GM12878 (cell line): Measurements from ENCODE around the gene NR3C1. TPM values are rescaled to one million over a fixed set of nuclear protein-coding genes. Genes with fewer than 3 reads are reported as not detected.

Experiments used
- BHLHE40 ChIP-seq, 2 experiments: fragments of 450-650 bp in 1 of 2; IDR thresholded peaks; 2 replicates each; pipeline ENCODE4 v1.6.1; 2011 to 2017; ENCODE audit warnings: low read depth in 2 of 2, borderline replicate concordance in 1 of 2, improper control_type of control experiment in 1 of 2, low read length in 1 of 2, mild to moderate bottlenecking in 1 of 2
- HDAC6 ChIP-seq: fragments of 200-600 bp; sonication (generic); IDR thresholded peaks from one replicate; pipeline ENCODE4 v1.8.0; 2017; ENCODE audit warnings: antibody characterized with exemption; ENCODE audit not compliant: unreplicated experiment
- HDGF ChIP-seq: fragments of 450-650 bp; IDR thresholded peaks from 2 replicates; pipeline ENCODE4 v1.6.1; 2016; ENCODE audit warnings: antibody characterized with exemption
- IKZF1 ChIP-seq: fragments of 450-650 bp; conservative IDR thresholded peaks from 2 replicates; pipeline ENCODE4 v1.6.1; 2017; ENCODE audit warnings: antibody characterized with exemption, mild to moderate bottlenecking
- NR2C1 ChIP-seq: fragments of 450-650 bp; IDR thresholded peaks from 2 replicates; pipeline ENCODE4 v1.6.1; 2017; ENCODE audit warnings: antibody characterized with exemption, mild to moderate bottlenecking, moderate library complexity
- NR2C2 ChIP-seq: IDR thresholded peaks from 2 replicates; pipeline ENCODE4 v1.6.1; 2011; ENCODE audit warnings: borderline replicate concordance, low read depth; ENCODE audit not compliant: control insufficient read depth, insufficient read length
- POLR2A ChIP-seq: IDR thresholded peaks from 2 replicates; pipeline ENCODE4 v1.6.1; 2011; ENCODE audit warnings: low read depth, mild to moderate bottlenecking, low read length
- RCOR1 ChIP-seq: conservative IDR thresholded peaks from 2 replicates; pipeline ENCODE4 v1.6.1; 2012; ENCODE audit warnings: low read depth, low read length, improper control_type of control experiment
- RFX5 ChIP-seq: IDR thresholded peaks from 2 replicates; pipeline ENCODE4 v1.6.1; 2011; ENCODE audit warnings: low read depth, low read length, improper control_type of control experiment
- SIN3A ChIP-seq: IDR thresholded peaks from 2 replicates; pipeline ENCODE4 v1.6.1; 2012; ENCODE audit warnings: low read depth, low read length, improper control_type of control experiment
- SMARCA5 ChIP-seq: fragments of 450-650 bp; IDR thresholded peaks from 2 replicates; pipeline ENCODE4 v1.6.1; 2017; ENCODE audit warnings: mild to moderate bottlenecking
- TAF1 ChIP-seq: IDR thresholded peaks from 2 replicates; pipeline ENCODE4 v1.6.1; 2011; ENCODE audit warnings: mild to moderate bottlenecking, low read depth, low read length, borderline replicate concordance
- YBX1 ChIP-seq: fragments of 450-650 bp; IDR thresholded peaks from 2 replicates; pipeline ENCODE4 v1.6.1; 2016; ENCODE audit warnings: antibody characterized with exemption
- ZSCAN29 ChIP-seq: fragments of 450-650 bp; IDR thresholded peaks from 2 replicates; pipeline ENCODE4 v1.6.1; 2017; ENCODE audit warnings: mild to moderate bottlenecking, moderate library complexity
- polyA plus RNA-seq, 11 experiments: library from polyadenylated mRNA; depleted of rRNA in 4 of 11; unstranded in 6 of 11; stranded (reverse) in 5 of 11; fragments of >200 nt; fragmentation: Nextera tagmentation in 4 of 11; fragmentation: Illumina TruSeq in 1 of 11; extraction: Ambion mirVana in 4 of 11; extraction: Trizol in 1 of 11; gene quantifications; 1 replicate in 1 of 11; 2 replicates in 10 of 11; pipeline versions ENCODE4 v1.2.1 to v1.2.3, GENCODE V29; 2011 to 2016; ENCODE audit warnings: inconsistent platforms in 2 of 11, missing spikeins in 2 of 11, low read depth in 1 of 11
- total RNA-seq, 4 experiments: library from RNA; depleted of rRNA in 3 of 4; stranded (reverse); fragments of >200 nt in 3 of 4; fragmentation: Illumina TruSeq in 1 of 4; extraction: Trizol in 1 of 4; gene quantifications; 2 replicates each; pipeline versions ENCODE4 v1.2.1 to v1.2.3, GENCODE V29; 2013 to 2021
- TF ChIP-seq, protein P1 (sequence below): IDR thresholded peaks from 2 replicates; pipeline ENCODE4 v1.6.1; 2011; ENCODE audit warnings: low read depth, low read length, improper control_type of control experiment, borderline replicate concordance
- TF ChIP-seq, protein P2 (sequence below): fragments of 450-650 bp; formaldehyde crosslinking; IDR thresholded peaks from 2 replicates; pipeline ENCODE4 v1.5.0; 2022; ENCODE audit warnings: mild to moderate bottlenecking, missing genetic modification characterization
- TF ChIP-seq, protein P3 (sequence below): IDR thresholded peaks from 2 replicates; pipeline ENCODE4 v1.6.1; 2012; ENCODE audit warnings: mild to moderate bottlenecking, low read depth, low read length
- TF ChIP-seq, protein P4 (sequence below): fragments of 450-650 bp; IDR thresholded peaks from 2 replicates; pipeline ENCODE4 v1.6.1; 2017; ENCODE audit warnings: mild to moderate bottlenecking
- TF ChIP-seq, protein P5 (sequence below): fragments of 450-650 bp; IDR thresholded peaks from 2 replicates; pipeline ENCODE4 v1.6.1; 2016; ENCODE audit warnings: mild to moderate bottlenecking

NR3C1 gene
- total and polyA plus RNA-seq, 10 of the 15 experiments (the other 5 are each of a cell fraction or from before 2014, with no cell fraction given) = 49.7 to 141 (median 109) TPM

DNA sequence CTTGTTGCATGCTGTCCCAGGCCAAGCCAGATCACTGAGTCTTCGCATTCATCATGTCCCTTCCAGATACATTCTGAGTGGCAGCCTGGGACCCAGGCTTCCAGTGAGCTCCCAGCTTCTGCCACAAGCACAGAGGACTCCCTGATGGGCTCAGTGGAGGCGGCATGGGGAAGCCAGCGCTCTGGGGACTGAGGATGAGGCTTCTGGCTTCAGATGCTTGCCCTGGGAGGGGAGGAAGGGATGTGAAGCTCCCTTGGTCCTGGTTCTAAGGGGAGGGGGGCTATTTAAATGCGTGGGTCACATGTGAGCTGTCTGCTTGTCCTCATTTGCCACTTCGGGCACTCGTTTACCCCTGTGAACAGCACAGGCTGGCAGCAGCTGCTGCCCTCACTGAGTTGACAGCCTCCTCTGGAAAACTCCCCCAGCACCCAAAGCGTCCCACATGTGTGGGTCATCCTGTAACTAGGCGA is 174.0 kb downstream of the NR3C1 start (continued):
- TF ChIP-seq, protein P1, sequence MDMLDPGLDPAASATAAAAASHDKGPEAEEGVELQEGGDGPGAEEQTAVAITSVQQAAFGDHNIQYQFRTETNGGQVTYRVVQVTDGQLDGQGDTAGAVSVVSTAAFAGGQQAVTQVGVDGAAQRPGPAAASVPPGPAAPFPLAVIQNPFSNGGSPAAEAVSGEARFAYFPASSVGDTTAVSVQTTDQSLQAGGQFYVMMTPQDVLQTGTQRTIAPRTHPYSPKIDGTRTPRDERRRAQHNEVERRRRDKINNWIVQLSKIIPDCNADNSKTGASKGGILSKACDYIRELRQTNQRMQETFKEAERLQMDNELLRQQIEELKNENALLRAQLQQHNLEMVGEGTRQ = peak; percentile 14; the same call in 1 of the 2 replicates
- TF ChIP-seq SIN3A = no peak
- TF ChIP-seq, protein P2, sequence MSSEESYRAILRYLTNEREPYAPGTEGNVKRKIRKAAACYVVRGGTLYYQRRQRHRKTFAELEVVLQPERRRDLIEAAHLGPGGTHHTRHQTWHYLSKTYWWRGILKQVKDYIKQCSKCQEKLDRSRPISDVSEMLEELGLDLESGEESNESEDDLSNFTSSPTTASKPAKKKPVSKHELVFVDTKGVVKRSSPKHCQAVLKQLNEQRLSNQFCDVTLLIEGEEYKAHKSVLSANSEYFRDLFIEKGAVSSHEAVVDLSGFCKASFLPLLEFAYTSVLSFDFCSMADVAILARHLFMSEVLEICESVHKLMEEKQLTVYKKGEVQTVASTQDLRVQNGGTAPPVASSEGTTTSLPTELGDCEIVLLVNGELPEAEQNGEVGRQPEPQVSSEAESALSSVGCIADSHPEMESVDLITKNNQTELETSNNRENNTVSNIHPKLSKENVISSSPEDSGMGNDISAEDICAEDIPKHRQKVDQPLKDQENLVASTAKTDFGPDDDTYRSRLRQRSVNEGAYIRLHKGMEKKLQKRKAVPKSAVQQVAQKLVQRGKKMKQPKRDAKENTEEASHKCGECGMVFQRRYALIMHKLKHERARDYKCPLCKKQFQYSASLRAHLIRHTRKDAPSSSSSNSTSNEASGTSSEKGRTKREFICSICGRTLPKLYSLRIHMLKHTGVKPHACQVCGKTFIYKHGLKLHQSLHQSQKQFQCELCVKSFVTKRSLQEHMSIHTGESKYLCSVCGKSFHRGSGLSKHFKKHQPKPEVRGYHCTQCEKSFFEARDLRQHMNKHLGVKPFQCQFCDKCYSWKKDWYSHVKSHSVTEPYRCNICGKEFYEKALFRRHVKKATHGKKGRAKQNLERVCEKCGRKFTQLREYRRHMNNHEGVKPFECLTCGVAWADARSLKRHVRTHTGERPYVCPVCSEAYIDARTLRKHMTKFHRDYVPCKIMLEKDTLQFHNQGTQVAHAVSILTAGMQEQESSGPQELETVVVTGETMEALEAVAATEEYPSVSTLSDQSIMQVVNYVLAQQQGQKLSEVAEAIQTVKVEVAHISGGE (CRISPR knock-in tag) = no peak
- TF ChIP-seq RCOR1 = no peak
- TF ChIP-seq HDGF = 0 out of 2 replicates have a peak, but pooled peaks have one; percentile 46
- TF ChIP-seq, protein P3, sequence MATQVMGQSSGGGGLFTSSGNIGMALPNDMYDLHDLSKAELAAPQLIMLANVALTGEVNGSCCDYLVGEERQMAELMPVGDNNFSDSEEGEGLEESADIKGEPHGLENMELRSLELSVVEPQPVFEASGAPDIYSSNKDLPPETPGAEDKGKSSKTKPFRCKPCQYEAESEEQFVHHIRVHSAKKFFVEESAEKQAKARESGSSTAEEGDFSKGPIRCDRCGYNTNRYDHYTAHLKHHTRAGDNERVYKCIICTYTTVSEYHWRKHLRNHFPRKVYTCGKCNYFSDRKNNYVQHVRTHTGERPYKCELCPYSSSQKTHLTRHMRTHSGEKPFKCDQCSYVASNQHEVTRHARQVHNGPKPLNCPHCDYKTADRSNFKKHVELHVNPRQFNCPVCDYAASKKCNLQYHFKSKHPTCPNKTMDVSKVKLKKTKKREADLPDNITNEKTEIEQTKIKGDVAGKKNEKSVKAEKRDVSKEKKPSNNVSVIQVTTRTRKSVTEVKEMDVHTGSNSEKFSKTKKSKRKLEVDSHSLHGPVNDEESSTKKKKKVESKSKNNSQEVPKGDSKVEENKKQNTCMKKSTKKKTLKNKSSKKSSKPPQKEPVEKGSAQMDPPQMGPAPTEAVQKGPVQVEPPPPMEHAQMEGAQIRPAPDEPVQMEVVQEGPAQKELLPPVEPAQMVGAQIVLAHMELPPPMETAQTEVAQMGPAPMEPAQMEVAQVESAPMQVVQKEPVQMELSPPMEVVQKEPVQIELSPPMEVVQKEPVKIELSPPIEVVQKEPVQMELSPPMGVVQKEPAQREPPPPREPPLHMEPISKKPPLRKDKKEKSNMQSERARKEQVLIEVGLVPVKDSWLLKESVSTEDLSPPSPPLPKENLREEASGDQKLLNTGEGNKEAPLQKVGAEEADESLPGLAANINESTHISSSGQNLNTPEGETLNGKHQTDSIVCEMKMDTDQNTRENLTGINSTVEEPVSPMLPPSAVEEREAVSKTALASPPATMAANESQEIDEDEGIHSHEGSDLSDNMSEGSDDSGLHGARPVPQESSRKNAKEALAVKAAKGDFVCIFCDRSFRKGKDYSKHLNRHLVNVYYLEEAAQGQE = no peak
- TF ChIP-seq, protein P4, sequence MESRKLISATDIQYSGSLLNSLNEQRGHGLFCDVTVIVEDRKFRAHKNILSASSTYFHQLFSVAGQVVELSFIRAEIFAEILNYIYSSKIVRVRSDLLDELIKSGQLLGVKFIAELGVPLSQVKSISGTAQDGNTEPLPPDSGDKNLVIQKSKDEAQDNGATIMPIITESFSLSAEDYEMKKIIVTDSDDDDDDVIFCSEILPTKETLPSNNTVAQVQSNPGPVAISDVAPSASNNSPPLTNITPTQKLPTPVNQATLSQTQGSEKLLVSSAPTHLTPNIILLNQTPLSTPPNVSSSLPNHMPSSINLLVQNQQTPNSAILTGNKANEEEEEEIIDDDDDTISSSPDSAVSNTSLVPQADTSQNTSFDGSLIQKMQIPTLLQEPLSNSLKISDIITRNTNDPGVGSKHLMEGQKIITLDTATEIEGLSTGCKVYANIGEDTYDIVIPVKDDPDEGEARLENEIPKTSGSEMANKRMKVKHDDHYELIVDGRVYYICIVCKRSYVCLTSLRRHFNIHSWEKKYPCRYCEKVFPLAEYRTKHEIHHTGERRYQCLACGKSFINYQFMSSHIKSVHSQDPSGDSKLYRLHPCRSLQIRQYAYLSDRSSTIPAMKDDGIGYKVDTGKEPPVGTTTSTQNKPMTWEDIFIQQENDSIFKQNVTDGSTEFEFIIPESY = no peak
- no peak for TF ChIP-seq NR2C1
- no peak; the same call in 1 of the 2 replicates for TF ChIP-seq POLR2A
- TF ChIP-seq HDAC6 = no peak
- TF ChIP-seq BHLHE40 (IDR thresholded peaks at IDR 0.05; ENCODE audit: borderline replicate concordance in 1 of 2, low read depth in 2 of 2, low read length in 1 of 2) = peak in 1 of 2 experiments; percentile 53; a peak in 2 of 4 replicates
- no peak; the same call in 1 of the 2 replicates for TF ChIP-seq IKZF1
- TF ChIP-seq SMARCA5 = peak; percentile 57; the same call in 1 of the 2 replicates
- TF ChIP-seq TAF1 = no peak
- no peak for TF ChIP-seq NR2C2
- no peak for TF ChIP-seq ZSCAN29
- TF ChIP-seq YBX1 = no peak
- TF ChIP-seq, protein P5, sequence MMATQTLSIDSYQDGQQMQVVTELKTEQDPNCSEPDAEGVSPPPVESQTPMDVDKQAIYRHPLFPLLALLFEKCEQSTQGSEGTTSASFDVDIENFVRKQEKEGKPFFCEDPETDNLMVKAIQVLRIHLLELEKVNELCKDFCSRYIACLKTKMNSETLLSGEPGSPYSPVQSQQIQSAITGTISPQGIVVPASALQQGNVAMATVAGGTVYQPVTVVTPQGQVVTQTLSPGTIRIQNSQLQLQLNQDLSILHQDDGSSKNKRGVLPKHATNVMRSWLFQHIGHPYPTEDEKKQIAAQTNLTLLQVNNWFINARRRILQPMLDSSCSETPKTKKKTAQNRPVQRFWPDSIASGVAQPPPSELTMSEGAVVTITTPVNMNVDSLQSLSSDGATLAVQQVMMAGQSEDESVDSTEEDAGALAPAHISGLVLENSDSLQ = peak; percentile 63
- no peak for TF ChIP-seq RFX5
